Measurements from ENCODE around the gene XPOT.

DNA sequence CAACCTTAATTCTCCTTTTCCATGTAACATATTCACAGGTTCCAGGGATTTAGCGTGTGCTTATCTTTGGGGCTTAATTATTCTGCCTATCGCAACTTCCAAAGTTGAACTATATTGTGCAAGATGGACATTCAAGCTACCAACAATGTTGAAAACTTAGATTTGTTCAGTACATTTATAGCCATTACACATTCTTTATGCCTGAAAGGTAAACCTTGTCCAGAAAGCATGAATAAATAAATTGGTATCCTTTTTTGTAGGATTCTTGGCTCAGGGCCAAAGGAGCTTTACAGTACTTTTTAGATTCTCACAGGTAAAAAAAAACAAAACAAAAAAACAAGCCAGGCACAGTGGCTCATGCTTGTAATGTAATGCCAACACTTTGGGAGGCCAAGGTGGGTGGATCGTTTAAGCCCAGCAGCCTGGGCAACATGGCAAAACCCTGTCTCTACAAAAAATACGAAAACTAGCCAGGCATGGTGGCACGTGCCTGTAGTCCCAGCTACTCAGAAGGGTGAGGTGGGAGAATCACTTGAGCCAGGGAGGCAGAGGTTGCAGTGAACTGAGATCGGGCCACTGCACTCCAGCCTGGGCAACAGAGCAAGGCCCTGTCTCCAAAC lies 16.9 kb upstream of the XPOT start:
- TF ChIP-seq, protein P1, sequence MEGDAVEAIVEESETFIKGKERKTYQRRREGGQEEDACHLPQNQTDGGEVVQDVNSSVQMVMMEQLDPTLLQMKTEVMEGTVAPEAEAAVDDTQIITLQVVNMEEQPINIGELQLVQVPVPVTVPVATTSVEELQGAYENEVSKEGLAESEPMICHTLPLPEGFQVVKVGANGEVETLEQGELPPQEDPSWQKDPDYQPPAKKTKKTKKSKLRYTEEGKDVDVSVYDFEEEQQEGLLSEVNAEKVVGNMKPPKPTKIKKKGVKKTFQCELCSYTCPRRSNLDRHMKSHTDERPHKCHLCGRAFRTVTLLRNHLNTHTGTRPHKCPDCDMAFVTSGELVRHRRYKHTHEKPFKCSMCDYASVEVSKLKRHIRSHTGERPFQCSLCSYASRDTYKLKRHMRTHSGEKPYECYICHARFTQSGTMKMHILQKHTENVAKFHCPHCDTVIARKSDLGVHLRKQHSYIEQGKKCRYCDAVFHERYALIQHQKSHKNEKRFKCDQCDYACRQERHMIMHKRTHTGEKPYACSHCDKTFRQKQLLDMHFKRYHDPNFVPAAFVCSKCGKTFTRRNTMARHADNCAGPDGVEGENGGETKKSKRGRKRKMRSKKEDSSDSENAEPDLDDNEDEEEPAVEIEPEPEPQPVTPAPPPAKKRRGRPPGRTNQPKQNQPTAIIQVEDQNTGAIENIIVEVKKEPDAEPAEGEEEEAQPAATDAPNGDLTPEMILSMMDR (conservative IDR thresholded peaks at IDR 0.05; ENCODE audit: low read depth, low read length) = no peak
- no peak for TF ChIP-seq EZH2 (IDR thresholded peaks at IDR 0.05; ENCODE audit: low read length, unreplicated experiment)
- no peak for TF ChIP-seq EZH2phosphoT487 (IDR thresholded peaks at IDR 0.05; ENCODE audit: borderline replicate concordance, low read length)

All from PC-3 (cell line).